ENCODE measurements around the gene PLPP6. TPM values are rescaled to one million over a fixed set of nuclear protein-coding genes. Genes with fewer than 3 reads are reported as not detected.

Gene PLPP6
- 10 to 100 TPM; 16.2 to 17.1 TPM for total RNA-seq

GRCh38 chr9:4662108-4662988, at the start of gene PLPP6:
Gene PLPP6 (plus strand): TSS chr9:4662294. CDS start chr9:4662376, 82 bp downstream.
- H3K9me3 ChIP-seq = no peaks in the 10 kb centered on the region
- peak; percentile 92 to 93 (median 92) for DNase-seq
- peak within 1 kb of the TSS; percentile 77 to 98 (median 94) for H3K27ac ChIP-seq
- H3K4me3 ChIP-seq = peak within 1 kb of the TSS; percentile 39 to 72
- H3K36me3 ChIP-seq (replicated peaks in 1 of 2; ENCODE audit: insufficient read depth in 1 of 2, low read depth in 2 of 2) = no peaks in the 10 kb centered on the region
- ATAC-seq = peak; percentile 88
- WGBS, 2 donors = 0 to 6% methylated on average over 16 to 69 of the region's 70 CpGs
- TF ChIP-seq CTCF (IDR thresholded peaks at IDR 0.05) (peak; percentile 45 to 87 (median 79)), POLR2A (IDR thresholded peaks at IDR 0.05) (peak; percentile 84 to 94 (median 93))
- H3K27me3 ChIP-seq = no peaks in the 10 kb centered on the region
- H3K4me1 ChIP-seq = peaks cover 62% of the 10 kb centered on the region
- intact Hi-C loops (cut with DNase I) = no loop called here

- 94 to 100% methylated on average over 1 of the region's 1 CpG for WGBS, 2 donors
- peaks cover 0 to 2% of the 10 kb centered on the region in 2 donors for H3K36me3 ChIP-seq (replicated peaks in 1 of 2; ENCODE audit: insufficient read depth in 1 of 2, low read depth in 2 of 2)
- TF ChIP-seq CTCF (IDR thresholded peaks at IDR 0.05) (no peak), POLR2A (IDR thresholded peaks at IDR 0.05) (no peak)
- no peak overlapping the region for H3K4me3 ChIP-seq
- ATAC-seq = no peak
- intact Hi-C loops (cut with DNase I) = no loop called here
- DNase-seq = no peak
- H3K9me3 ChIP-seq = no peaks in the 10 kb centered on the region
- H3K4me1 ChIP-seq = no peaks in the 10 kb centered on the region
- H3K27ac ChIP-seq = no peak overlapping the region
- H3K27me3 ChIP-seq = no peaks in the 10 kb centered on the region
Measured at GRCh38 chr9:4614627-4615026, 47.5 kb upstream of the PLPP6 start.

GRCh38 chr9:4615251-4615650, 46.8 kb upstream of the PLPP6 start:
- WGBS, 2 donors = 78 to 80% methylated on average over 4 of the region's 4 CpGs
- Histone ChIP-seq H3K36me3 (replicated peaks in 1 of 2; ENCODE audit: insufficient read depth in 1 of 2, low read depth in 2 of 2) (peaks cover 0 to 2% of the 10 kb centered on the region in 2 donors), H3K27ac (no peak overlapping the region), H3K27me3 (no peaks in the 10 kb centered on the region), H3K4me3 (no peak overlapping the region), H3K4me1 (no peaks in the 10 kb centered on the region), H3K9me3 (no peaks in the 10 kb centered on the region)
- DNase-seq (peak in 1 of 4 donors; percentile 20), ATAC-seq (no peak)
- intact Hi-C loops (cut with DNase I) = no loop called here
- TF ChIP-seq POLR2A (IDR thresholded peaks at IDR 0.05) (no peak), CTCF (IDR thresholded peaks at IDR 0.05) (no peak)

- no peak overlapping the region for H3K27ac ChIP-seq
- no peaks in the 10 kb centered on the region for H3K9me3 ChIP-seq
- no peak overlapping the region for H3K4me3 ChIP-seq
- DNase-seq (no peak), ATAC-seq (no peak)
- no peaks in the 10 kb centered on the region for H3K4me1 ChIP-seq
- H3K27me3 ChIP-seq = no peaks in the 10 kb centered on the region
- TF ChIP-seq CTCF (IDR thresholded peaks at IDR 0.05) (no peak), POLR2A (IDR thresholded peaks at IDR 0.05) (no peak)
- intact Hi-C loops (cut with DNase I) = no loop called here
- 79 to 98% methylated on average over 5 of the region's 5 CpGs for WGBS, 2 donors
- H3K36me3 ChIP-seq (replicated peaks in 1 of 2; ENCODE audit: insufficient read depth in 1 of 2, low read depth in 2 of 2) = peaks cover 0 to 2% of the 10 kb centered on the region in 2 donors
Measured at GRCh38 chr9:4615778-4616177, 46.3 kb upstream of the PLPP6 start.
